ENCODE data around the gene SRC.

The SRC gene

DNA sequence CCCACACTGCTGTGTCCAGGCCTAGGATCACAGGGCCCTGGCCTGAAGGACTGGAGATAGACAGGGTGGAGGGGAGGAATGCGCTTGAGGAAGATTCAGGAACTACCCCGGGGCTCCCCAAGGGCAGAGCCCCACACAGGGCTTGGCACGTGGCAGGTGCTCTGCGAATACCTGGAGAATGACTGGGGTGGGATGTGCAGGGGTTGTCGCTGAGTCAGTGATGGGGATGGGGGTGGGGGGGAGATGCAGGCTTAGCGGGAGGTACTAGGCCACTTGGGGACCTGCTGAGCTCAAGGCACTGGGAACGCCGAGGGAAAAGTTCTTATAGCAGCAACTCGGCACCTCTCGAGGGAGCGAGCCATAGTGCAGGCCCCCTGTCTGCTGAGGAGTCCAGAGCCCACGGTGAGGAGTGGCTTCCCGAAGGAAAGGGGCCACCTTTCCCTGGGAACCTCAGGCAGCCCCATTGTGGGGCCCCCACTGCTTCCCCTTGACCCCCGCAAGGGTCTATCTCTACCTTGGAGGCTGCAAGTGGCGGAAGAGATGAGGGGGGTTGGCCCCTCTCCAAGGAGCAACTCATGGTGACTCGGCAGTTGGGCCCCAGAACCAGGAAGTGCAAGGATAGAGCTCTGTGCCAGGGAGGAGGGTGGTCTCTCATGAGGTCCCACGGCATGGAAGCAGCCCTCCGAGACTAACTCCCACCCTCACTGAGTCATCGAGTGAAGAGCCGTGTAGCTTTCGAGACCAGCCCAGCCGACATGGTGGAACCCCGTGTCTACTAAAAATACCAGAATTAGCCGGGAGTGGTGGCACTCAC is 33.1 kb downstream of the SRC start:
- no peak for DNase-seq (ENCODE audit: low read depth in 1 of 2, low spot score in 1 of 2)
- H3K4me3 ChIP-seq (replicated peaks; ENCODE audit: insufficient read depth, low read length) = no peak overlapping the region
- no peaks in the 10 kb centered on the region for H3K27me3 ChIP-seq (ENCODE audit: insufficient read depth, poor library complexity, severe bottlenecking)
- no peak for TF ChIP-seq POLR2AphosphoS5 (IDR thresholded peaks at IDR 0.05; ENCODE audit: low read depth)
- TF ChIP-seq, protein P1, sequence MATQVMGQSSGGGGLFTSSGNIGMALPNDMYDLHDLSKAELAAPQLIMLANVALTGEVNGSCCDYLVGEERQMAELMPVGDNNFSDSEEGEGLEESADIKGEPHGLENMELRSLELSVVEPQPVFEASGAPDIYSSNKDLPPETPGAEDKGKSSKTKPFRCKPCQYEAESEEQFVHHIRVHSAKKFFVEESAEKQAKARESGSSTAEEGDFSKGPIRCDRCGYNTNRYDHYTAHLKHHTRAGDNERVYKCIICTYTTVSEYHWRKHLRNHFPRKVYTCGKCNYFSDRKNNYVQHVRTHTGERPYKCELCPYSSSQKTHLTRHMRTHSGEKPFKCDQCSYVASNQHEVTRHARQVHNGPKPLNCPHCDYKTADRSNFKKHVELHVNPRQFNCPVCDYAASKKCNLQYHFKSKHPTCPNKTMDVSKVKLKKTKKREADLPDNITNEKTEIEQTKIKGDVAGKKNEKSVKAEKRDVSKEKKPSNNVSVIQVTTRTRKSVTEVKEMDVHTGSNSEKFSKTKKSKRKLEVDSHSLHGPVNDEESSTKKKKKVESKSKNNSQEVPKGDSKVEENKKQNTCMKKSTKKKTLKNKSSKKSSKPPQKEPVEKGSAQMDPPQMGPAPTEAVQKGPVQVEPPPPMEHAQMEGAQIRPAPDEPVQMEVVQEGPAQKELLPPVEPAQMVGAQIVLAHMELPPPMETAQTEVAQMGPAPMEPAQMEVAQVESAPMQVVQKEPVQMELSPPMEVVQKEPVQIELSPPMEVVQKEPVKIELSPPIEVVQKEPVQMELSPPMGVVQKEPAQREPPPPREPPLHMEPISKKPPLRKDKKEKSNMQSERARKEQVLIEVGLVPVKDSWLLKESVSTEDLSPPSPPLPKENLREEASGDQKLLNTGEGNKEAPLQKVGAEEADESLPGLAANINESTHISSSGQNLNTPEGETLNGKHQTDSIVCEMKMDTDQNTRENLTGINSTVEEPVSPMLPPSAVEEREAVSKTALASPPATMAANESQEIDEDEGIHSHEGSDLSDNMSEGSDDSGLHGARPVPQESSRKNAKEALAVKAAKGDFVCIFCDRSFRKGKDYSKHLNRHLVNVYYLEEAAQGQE (IDR thresholded peaks at IDR 0.05; ENCODE audit: insufficient replicate concordance, low read depth) = no peak
- TF ChIP-seq, protein P2, sequence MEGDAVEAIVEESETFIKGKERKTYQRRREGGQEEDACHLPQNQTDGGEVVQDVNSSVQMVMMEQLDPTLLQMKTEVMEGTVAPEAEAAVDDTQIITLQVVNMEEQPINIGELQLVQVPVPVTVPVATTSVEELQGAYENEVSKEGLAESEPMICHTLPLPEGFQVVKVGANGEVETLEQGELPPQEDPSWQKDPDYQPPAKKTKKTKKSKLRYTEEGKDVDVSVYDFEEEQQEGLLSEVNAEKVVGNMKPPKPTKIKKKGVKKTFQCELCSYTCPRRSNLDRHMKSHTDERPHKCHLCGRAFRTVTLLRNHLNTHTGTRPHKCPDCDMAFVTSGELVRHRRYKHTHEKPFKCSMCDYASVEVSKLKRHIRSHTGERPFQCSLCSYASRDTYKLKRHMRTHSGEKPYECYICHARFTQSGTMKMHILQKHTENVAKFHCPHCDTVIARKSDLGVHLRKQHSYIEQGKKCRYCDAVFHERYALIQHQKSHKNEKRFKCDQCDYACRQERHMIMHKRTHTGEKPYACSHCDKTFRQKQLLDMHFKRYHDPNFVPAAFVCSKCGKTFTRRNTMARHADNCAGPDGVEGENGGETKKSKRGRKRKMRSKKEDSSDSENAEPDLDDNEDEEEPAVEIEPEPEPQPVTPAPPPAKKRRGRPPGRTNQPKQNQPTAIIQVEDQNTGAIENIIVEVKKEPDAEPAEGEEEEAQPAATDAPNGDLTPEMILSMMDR (IDR thresholded peaks at IDR 0.05; ENCODE audit: insufficient read depth, low read length) = no peak
- no peak overlapping the region for H3K27ac ChIP-seq (replicated peaks)

DNA sequence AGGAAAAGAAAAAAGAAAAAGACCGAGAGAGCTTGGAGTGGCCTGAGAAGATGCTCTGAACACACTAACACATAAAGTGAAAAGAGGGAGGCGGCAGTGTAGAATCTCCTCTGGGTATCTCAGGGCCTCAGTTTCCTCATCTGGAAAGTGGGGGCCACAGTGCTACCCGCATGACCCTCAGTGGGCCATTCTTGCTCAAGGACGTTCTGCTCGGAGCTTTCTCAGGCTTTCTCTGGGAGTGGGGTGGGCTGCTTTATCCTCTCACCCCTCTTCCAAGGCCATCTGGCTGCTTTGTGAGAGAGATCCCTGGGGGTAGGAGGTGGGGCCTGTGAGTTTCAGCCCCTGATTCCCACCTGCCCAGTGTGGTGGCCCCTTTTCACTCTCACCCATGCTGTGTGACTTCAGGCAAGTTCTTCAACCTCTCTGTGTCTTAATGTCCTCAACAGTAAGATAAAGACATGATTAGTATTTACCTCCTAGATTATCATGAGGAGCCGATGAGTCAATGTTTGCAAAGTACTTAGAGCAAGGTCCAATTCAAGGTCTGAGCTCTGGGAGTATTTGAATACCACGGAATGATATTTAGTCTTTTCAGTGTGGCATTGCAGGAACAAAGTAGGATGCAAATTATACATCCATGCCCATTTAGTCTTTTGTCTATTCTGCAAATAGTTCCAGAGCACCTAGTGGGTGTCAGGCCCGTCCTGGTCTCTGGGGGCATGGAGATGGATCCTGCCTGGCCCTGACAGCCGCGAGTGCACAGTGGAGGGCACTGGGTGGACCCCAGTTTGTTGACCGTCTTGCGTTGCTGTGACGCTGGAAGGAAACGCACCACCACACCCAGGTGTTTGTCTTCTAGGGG is 34.3 kb downstream of the SRC start:
- Histone ChIP-seq H3K27me3 (ENCODE audit: insufficient read depth, poor library complexity, severe bottlenecking) (no peaks in the 10 kb centered on the region), H3K27ac (replicated peaks) (no peak overlapping the region), H3K4me3 (replicated peaks; ENCODE audit: insufficient read depth, low read length) (no peak overlapping the region)
- no peak for TF ChIP-seq GABPA (IDR thresholded peaks at IDR 0.05; ENCODE audit: low read depth)
- TF ChIP-seq, protein P1 (IDR thresholded peaks at IDR 0.05; ENCODE audit: insufficient replicate concordance, low read depth) = no peak
- no peak for TF ChIP-seq POLR2AphosphoS5 (IDR thresholded peaks at IDR 0.05; ENCODE audit: low read depth)
- no peak for TF ChIP-seq SPI1 (IDR thresholded peaks at IDR 0.05; ENCODE audit: borderline replicate concordance, low read depth)
- TF ChIP-seq, protein P2 (IDR thresholded peaks at IDR 0.05; ENCODE audit: insufficient read depth, low read length) = no peak
- no peak for DNase-seq (ENCODE audit: low read depth in 1 of 2, low spot score in 1 of 2)

DNA sequence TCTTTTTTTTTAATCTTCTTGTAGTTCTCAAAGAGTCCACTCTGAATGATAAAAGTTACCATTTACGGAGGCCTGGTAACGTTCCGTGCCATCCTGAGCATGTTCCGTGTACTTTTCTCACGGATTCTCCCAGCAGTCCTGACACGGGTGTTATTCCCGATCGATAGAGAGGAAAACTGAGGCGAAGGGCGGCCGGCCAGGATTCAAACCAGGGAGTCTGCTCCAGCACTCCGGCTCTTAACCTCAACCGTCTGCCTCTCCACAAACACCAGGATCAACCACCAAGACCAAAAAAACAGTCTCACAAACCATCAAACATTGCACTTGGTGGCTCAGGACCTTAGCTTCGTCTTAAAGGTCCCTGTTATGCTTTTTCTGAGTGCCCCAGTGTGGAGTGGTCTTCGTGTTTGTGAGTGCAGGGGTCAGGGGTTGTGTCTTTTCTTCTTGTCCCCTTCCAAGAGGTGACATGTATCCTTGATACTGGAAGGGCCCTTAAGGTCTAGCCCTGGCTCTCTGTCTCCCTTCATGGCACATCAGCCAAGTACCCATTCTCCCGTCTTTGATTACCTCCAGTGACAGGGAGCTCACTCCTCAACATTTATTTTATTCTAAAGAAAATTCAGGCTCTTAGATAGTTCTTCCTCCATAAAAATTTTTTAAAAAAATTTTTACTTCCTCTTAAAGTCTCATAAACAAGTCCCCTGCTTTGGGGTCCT is 35.1 kb downstream of the SRC start:
- DNase-seq (ENCODE audit: low read depth in 1 of 2, low spot score in 1 of 2) = no peak
- Histone ChIP-seq H3K27ac (replicated peaks) (no peak overlapping the region), H3K4me3 (replicated peaks; ENCODE audit: insufficient read depth, low read length) (no peak overlapping the region), H3K27me3 (ENCODE audit: insufficient read depth, poor library complexity, severe bottlenecking) (no peaks in the 10 kb centered on the region)
- TF ChIP-seq, protein P1 (IDR thresholded peaks at IDR 0.05; ENCODE audit: insufficient replicate concordance, low read depth) = no peak
- TF ChIP-seq GABPA (IDR thresholded peaks at IDR 0.05; ENCODE audit: low read depth) (no peak), POLR2AphosphoS5 (IDR thresholded peaks at IDR 0.05; ENCODE audit: low read depth) (no peak), SPI1 (IDR thresholded peaks at IDR 0.05; ENCODE audit: borderline replicate concordance, low read depth) (no peak)
- TF ChIP-seq, protein P2 (IDR thresholded peaks at IDR 0.05; ENCODE audit: insufficient read depth, low read length) = no peak

All from HL-60 (cell line).